Kidney epithelial cell (primary cell): Measurements from ENCODE around the gene CRACR2B. TPM values are rescaled to one million over a fixed set of nuclear protein-coding genes. Genes with fewer than 3 reads are reported as not detected.
A peak's percentile ranks its signal among the peaks of the same experiment; 100 is the strongest.

ENCODE experiments used
- DNase-seq: peaks from one replicate; pipeline ENCODE4 v3.0.0-alpha.2; 2010; ENCODE audit warnings: low read depth
- H3K27me3 ChIP-seq: 2 replicates; pipeline ENCODE4 v1.6.0; 2011; ENCODE audit warnings: low read length; ENCODE audit not compliant: control insufficient read depth, insufficient read depth
- H3K36me3 ChIP-seq: 2 replicates; pipeline ENCODE4 v1.5.1; 2011; ENCODE audit warnings: low read length; ENCODE audit not compliant: control insufficient read depth, insufficient read depth
- H3K4me3 ChIP-seq: 2 replicates; pipeline ENCODE4 v1.5.1; 2011; ENCODE audit warnings: low read depth, mild to moderate bottlenecking, control low read depth, low read length
- CTCF ChIP-seq: IDR thresholded peaks from 2 replicates; pipeline ENCODE4 v1.5.1; 2011; ENCODE audit warnings: mild to moderate bottlenecking, moderate library complexity, low read length, control low read depth, inconsistent platforms; ENCODE audit not compliant: insufficient read depth, poor library complexity, severe bottlenecking
- total RNA-seq: library from RNA; depleted of rRNA; stranded (reverse); fragments of >200 nt; gene quantifications from 2 replicates; pipeline ENCODE4 v1.2.3, GENCODE V29; 2015

Gene CRACR2B
- total RNA-seq, 1 donor from 2014 or later, result 19.7 TPM

- H3K36me3 ChIP-seq, result peaks cover 8% of the 10 kb centered on the region
- peak overlapping the region; percentile 98 for H3K4me3 ChIP-seq
- no peak for DNase-seq
- TF ChIP-seq CTCF, result no peak
- no peaks in the 10 kb centered on the region for H3K27me3 ChIP-seq
These were observed 19.1 kb upstream of the CRACR2B start for GRCh38 chr11:808427-809286.

- peak within 1 kb of the TSS; percentile 98 for H3K4me3 ChIP-seq
- H3K27me3 ChIP-seq, result no peaks in the 10 kb centered on the region
- H3K36me3 ChIP-seq, result peaks cover 8% of the 10 kb centered on the region
- TF ChIP-seq CTCF, result no peak
- peak; percentile 76 for DNase-seq
These were observed 18.3 kb upstream of the CRACR2B start, which contains the start of gene RPLP2 for GRCh38 chr11:809287-810039. TSS of gene RPLP2 (plus strand) at chr11:809967. CDS start at chr11:810235, 268 bp downstream.

GRCh38 chr11:810040-810567 lies 17.6 kb upstream of the CRACR2B start:
- Histone ChIP-seq H3K27me3 (no peaks in the 10 kb centered on the region), H3K36me3 (peaks cover 8% of the 10 kb centered on the region), H3K4me3 (peak overlapping the region; percentile 98)
- DNase-seq, result no peak
- TF ChIP-seq CTCF, result no peak

GRCh38 chr11:811446-812245 lies 16.1 kb upstream of the CRACR2B start:
- TF ChIP-seq CTCF, result peak; percentile 15
- no peak overlapping the region for H3K4me3 ChIP-seq

GRCh38 chr11:812390-812789 lies 15.3 kb upstream of the CRACR2B start:
- no peak for DNase-seq
- H3K36me3 ChIP-seq, result peaks cover 8% of the 10 kb centered on the region
- H3K27me3 ChIP-seq, result no peaks in the 10 kb centered on the region
- no peak for TF ChIP-seq CTCF
- no peak overlapping the region for H3K4me3 ChIP-seq

More at GRCh38 chr11:811446-812245, 16.1 kb upstream of the CRACR2B start:
- no peak for DNase-seq
- Histone ChIP-seq H3K36me3 (peaks cover 8% of the 10 kb centered on the region), H3K27me3 (no peaks in the 10 kb centered on the region)
